HepG2 (cell line): Measurements from ENCODE around the gene UBE2E1.

Experiments
- DR1 ChIP-seq: sonication (generic); formaldehyde crosslinking; IDR thresholded peaks from 2 replicates; pipeline ENCODE4 v1.8.0; 2021; ENCODE audit warnings: mild to moderate bottlenecking, missing genetic modification reagents, inconsistent platforms
- GMEB1 ChIP-seq: sonication (generic); formaldehyde crosslinking; IDR thresholded peaks from 2 replicates; pipeline ENCODE4 v1.5.1; 2020; ENCODE audit warnings: missing genetic modification reagents, mild to moderate bottlenecking, borderline replicate concordance
- PRPF4 ChIP-seq: fragments of 200-400 bp; formaldehyde crosslinking; IDR thresholded peaks from 2 replicates; pipeline ENCODE4 v1.6.1; 2016; ENCODE audit warnings: low read length, low read depth; ENCODE audit not compliant: poor library complexity, severe bottlenecking
- SP1 ChIP-seq, 2 experiments: fragments of 450-650 bp in 1 of 2; sonication (generic) in 1 of 2; formaldehyde crosslinking in 1 of 2; IDR thresholded peaks; 2 replicates each; pipeline versions ENCODE4 v1.4.0 to v1.6.1; 2016 to 2020; ENCODE audit warnings: missing genetic modification reagents in 1 of 2
- ZNF263 ChIP-seq: sonication (generic); formaldehyde crosslinking; IDR thresholded peaks from 2 replicates; pipeline ENCODE4 v1.4.0; 2020; ENCODE audit warnings: missing genetic modification reagents

- TF ChIP-seq GMEB1 (CRISPR knock-in tag) (no peak), SP1 (IDR thresholded peaks at IDR 0.05) (no peak), SP1 (CRISPR knock-in tag; IDR thresholded peaks at IDR 0.05) (no peak), ZNF263 (CRISPR knock-in tag) (no peak), PRPF4 (no peak), DR1 (CRISPR knock-in tag) (no peak)
Observed at GRCh38 chr3:23913873-23914743, 108.4 kb downstream of the UBE2E1 start.
